HG03025 (cell line): Measurements from ENCODE around the gene MRGPRF.

Source experiments
- ATAC-seq: cut with Tn5 transposase; IDR thresholded peaks from one replicate; pipeline ENCODE4 v1.9.1; 2021; ENCODE audit warnings: mild to moderate bottlenecking, moderate library complexity; ENCODE audit not compliant: unreplicated experiment, low FRiP score

MRGPRF gene

GRCh38 chr11:68968306-68969250 is 44.5 kb downstream of the MRGPRF start:
- ATAC-seq: no peak

DNA sequence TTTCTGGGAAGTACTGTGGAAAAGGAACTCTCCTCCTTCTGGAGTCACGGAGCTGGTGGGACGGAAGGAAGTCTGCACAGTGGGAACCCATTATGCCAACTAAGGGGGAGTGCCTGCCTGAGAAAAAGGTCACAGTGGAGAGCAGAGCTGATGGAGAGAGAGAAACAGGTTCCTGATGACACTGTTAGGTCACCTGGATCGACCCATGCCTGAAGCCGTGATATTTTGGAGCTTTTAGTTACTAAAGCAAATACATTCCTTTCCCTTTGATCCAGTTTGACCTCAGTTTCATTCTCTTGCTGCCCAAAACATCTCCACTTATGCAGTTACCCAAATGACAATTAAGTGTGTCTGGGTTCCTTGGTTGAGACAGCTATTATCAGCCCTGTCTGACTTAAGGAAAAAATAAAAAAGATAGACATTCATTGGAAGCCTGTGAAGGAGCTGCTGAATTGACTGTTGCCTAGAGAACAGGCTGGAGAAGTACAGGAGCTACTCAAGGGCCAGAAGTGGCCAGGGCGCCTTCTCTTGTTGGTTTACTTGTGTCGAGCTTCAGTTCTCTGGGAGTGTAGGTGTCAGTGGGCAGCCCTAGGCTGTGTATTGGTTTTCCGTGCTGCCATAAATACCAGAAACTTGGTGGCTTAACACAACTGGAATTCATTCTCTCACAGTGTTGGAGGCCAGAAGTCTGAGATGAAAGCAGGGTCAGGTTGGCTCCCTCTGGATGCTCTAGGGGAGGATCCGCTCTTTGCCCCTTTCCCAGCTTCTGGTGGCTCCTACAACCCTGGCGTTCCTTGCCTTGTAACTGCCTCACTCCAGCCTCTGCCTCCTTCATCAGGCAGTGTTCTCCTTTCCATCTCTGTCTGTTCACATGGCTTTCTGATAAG is 45.9 kb downstream of the MRGPRF start:
- ATAC-seq: no peak

DNA sequence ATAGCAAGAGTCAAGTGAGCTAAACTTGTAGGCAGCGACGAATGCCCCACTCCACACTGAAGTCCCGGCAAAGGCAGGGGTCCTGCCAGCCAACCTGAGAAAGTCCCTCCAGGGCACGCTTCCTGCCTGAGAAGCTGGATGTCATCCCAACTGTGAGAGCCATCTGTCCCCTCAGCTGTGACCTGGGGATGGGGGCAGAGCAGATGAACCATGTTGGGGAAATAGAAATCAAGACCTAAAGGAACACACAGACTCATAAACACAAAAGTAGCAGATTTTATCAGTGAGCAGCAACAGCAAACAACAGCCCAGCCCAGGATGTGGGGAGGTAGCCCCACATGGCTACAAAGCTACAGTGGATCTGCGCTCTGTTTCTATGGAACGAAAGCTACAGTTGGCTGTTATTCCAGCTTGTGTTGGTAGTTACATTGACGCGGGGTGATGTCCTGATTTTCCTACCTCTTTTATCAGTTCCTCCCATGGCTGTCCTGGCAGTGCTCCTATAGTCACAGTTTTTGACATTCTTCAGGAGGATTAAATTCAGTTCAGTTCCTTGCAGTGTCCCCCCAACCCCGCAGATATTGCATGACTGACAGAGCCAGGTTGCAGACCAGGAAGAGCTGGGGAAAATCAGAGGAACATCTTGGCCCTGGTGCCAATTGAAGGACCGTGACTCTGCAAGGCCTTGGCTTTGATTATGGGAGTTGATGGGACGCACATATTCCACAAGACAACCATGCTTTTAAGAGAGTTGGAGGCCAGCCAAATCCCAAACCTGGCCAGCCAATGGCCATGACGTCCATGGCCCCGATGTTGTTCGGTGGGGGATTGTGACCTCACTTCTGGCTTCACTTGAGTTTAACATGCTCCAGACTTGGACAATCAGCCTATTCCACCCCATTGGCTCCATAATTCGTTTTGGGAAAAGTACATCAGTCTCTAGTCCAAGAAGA is 46.9 kb downstream of the MRGPRF start:
- no peak for ATAC-seq

- ATAC-seq: no peak
Observed at GRCh38 chr11:68963779-68964178, 49.3 kb downstream of the MRGPRF start.

DNA sequence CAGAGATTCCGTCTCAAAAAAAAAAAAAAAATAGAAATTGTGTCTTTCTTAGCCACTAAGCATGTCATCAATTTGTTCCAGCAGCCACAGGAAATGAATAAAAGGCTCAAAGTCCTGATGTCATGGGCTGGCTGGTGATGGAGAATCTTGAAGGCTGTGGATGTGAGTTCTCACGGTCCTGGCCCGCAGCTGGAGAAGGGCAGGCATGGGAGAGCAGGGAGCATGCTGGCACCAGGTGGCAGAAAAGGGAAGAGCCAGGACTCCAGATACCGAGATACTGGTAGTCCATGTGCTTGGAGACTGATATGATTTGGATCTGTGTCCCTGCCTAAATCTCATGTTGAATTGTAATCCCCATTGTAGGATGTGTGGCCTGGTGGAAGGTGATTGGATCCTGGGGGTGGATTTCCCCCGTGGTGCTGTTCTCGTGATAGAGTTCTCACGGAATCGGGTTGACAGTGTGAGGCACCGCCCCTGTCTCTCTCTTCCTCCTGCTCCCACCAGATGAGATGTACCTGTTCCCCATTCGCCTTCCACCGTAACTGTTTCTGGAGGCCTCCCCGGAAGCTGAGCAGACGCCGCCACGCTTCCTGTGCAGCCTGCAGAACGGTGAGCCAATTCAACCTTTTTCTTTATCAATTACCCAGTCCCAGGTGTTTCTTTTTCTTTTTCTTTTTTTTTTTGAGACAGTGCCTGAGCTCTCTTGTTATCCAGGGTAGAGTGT is 50.4 kb downstream of the MRGPRF start:
- no peak for ATAC-seq

DNA sequence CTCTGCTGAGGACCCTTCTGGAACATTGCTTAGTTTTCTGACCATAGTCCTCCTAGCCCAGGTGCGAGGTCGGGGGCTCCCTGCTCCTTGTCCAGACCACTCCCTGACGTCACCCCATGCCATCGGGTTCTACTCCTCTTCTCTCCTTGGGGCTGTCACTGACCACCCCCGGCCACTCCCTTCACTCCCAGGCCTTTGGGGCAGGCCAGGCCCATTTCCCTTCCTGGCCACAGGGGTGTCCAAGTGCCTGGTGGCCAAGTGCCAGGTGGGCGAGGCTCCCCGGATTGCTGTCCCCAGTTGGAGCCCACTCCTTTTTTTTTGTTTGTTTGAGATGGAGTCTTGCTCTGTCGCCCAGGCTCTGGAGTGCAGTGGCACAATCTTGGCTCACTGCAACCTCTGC is 51.8 kb downstream of the MRGPRF start:
- no peak for ATAC-seq

DNA sequence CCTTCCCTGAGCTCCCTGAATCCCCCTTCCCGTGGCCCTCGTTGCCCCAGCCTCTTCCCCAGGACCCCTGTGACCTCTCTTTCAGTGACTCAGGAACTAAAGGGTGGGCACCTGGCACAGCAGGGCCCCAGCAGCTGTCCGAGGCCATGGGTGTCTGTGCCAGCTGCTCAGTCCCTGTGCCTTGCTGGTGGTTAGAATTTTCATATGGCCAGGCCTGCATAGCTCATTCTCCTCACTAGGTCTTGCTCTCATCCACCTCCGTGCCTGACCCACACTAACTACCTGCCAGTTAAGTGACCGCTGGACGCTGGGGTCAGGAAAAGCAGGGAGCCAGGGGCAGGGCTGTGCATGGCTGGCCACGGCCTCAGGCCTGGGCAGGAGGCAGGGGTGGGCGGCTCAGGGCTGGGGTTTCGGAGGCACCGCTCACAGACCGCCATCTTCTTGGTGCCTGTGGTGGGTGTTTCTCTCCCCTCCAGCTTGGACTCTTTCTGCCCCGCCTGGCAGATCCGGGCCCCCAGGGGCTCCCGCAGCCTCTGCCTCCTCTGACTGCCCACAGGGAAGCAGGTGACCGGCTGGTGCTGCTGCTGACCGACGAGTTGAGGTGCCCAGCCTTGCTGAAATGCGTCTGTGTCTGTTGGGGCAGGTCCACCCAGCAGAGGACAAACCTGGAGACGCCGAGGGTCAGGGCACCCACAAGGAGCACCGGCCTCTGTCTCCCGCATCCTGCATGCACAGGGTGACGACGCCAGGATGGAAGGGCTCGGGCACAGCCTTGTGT is 52.6 kb downstream of the MRGPRF start:
- ATAC-seq: no peak

DNA sequence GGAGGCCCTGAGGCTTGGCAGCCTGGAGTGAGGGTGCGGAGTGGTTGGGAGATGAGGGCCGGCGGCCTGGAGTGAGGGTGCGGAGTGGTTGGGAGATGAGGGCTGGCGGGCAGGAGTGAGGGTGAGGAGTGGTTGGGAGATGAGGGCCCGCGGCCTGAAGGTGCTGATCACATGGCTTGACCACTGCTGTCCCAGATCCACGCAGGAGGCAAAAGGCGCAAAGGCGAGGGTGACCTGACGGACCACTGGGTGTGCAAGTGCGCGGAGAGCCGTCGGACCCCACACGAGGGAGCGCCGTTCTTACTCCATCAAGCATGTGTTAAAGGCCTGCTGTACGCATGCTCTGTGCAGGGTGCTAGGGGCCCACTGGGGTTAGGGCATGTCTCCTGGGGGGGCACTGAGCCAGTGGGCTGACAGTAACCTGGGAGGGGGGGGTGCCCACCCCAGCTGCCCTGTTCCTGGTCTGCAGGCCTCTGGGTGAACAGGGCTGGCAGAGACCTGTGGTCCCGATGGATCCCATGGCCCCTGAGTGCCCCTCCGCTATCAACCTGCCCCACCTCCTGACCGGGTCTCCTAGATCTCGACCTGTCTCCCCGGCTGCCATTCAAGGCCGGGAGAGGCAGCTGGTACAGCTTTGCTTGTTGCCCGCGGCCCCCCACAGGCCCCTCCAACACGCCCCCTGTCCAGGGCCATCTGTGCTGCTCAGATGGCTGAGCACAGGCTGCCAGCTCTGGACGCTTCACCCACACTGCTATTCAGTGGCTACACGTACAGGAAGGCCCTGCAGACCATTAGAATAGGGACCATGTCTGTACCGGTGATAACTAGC is 53.4 kb downstream of the MRGPRF start:
- no peak for ATAC-seq

DNA sequence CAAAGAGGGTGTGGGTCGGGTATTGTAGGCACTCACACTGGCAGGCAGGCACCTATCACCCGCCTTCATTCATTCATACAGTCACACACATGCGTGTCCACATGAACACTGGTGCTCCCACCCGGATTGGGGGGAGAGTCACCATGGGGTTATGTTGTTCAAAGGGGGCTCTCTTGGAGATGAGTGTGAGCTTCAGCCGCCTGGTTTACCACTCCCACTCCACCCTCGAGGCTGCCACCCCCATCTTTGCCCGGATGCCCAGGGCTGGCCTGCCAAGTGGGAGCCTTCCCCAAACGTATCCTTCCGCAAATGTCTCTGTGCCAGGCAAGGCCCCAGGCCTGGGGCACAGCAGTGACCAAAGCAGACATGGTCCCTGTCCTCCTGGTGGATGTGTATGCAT is 54.8 kb downstream of the MRGPRF start:
- no peak for ATAC-seq

- no peak for ATAC-seq
Observed at GRCh38 chr11:68956547-68957254, 56.3 kb downstream of the MRGPRF start.

DNA sequence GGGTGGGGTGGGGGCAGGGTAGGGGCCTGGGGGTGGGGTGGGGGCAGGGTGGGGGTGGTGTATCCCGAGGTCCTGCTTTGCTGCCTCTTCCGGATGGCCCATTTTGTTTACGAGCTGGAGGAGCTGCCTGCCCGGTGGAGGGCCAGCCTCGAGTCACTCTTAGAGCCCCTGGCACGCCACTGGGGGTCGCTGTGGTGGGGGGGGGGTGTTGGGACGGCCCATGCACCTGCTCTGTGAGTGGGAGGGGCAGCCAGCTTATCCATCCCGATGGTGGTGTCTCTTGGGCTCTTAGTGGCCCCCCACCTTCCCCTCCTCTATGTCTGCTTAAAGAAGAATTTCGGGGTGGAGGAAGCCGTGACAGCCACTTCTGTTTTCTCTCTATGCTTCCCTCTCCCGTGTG is 56.9 kb downstream of the MRGPRF start:
- ATAC-seq: no peak

DNA sequence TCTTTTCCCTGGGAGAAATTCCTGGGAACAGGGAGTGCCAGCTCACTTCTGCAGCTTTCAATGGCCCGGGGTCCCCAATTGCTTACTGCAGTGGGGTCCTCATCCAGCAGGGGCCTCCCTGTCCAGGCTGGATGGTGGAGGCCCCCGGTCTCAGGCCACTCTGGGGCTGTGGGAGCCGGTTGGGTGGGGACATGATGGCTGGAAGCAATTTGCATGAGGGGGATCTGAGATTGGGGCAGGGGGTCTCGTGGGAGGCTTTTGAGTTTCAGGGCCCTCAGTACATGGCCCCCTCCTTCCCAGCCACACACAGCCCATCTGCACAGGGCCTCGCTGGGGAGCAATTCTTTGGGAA is 57.5 kb downstream of the MRGPRF start:
- ATAC-seq: no peak

- no peak for ATAC-seq
Observed at GRCh38 chr11:68954836-68955606, 58.0 kb downstream of the MRGPRF start.
